SK-N-SH treated with all-trans-retinoic acid at 6 μM for 48 hours (cell line): ENCODE data around the gene LHFPL3.

Experiments used
- ATAC-seq: fragments of 200-7000 bp; cut with Tn5 transposase; 3 replicates; pipeline ENCODE4 v1.9.1; 2020; ENCODE audit warnings: mild to moderate bottlenecking, moderate library complexity
- ARNTL ChIP-seq: fragments of 450-650 bp; formaldehyde crosslinking; IDR thresholded peaks from 2 replicates; pipeline ENCODE4 v1.5.0; 2020; ENCODE audit warnings: low read depth, mild to moderate bottlenecking, moderate library complexity, borderline replicate concordance
- BACH2 ChIP-seq: fragments of 250-450 bp; sonication (Bioruptor Pico); IDR thresholded peaks from 2 replicates; pipeline ENCODE4 v1.9.0; 2021; ENCODE audit warnings: mild to moderate bottlenecking, borderline replicate concordance
- CREB5 ChIP-seq: fragments of 250-450 bp; sonication (Bioruptor Pico); IDR thresholded peaks from 2 replicates; pipeline ENCODE4 v1.5.1; 2020; ENCODE audit warnings: low read depth, mild to moderate bottlenecking, moderate library complexity
- CSDC2 ChIP-seq: fragments of 250-450 bp; sonication (Bioruptor Pico); IDR thresholded peaks from 2 replicates; pipeline ENCODE4 v1.5.0; 2020; ENCODE audit warnings: mild to moderate bottlenecking, moderate library complexity
- ESRRG ChIP-seq: fragments of 250-450 bp; sonication (Bioruptor Pico); IDR thresholded peaks from 2 replicates; pipeline ENCODE4 v1.6.1; 2021; ENCODE audit warnings: mild to moderate bottlenecking
- ISL1 ChIP-seq: fragments of 250-450 bp; sonication (Bioruptor Pico); IDR thresholded peaks from 2 replicates; pipeline ENCODE4 v2.1.2; 2022; ENCODE audit warnings: mild to moderate bottlenecking, moderate library complexity
- OSR1 ChIP-seq: fragments of 250-450 bp; sonication (Bioruptor Pico); IDR thresholded peaks from 2 replicates; pipeline ENCODE4 v1.8.0; 2022; ENCODE audit warnings: moderate library complexity, mild to moderate bottlenecking, inconsistent platforms
- POU6F1 ChIP-seq: fragments of 250-450 bp; sonication (Bioruptor Pico); IDR thresholded peaks from 2 replicates; pipeline ENCODE4 v1.8.0; 2021; ENCODE audit warnings: low read depth, mild to moderate bottlenecking, moderate library complexity, borderline replicate concordance
- PPARA ChIP-seq: fragments of 250-450 bp; sonication (Bioruptor Pico); IDR thresholded peaks from 2 replicates; pipeline ENCODE4 v1.5.0; 2020; ENCODE audit warnings: mild to moderate bottlenecking, borderline replicate concordance
- RARB ChIP-seq: fragments of 250-450 bp; sonication (Bioruptor Pico); IDR thresholded peaks from 2 replicates; pipeline ENCODE4 v1.8.0; 2021; ENCODE audit warnings: mild to moderate bottlenecking, moderate library complexity
- SNAI2 ChIP-seq: fragments of 250-450 bp; sonication (Bioruptor Pico); IDR thresholded peaks from 2 replicates; pipeline ENCODE4 v1.5.0; 2020; ENCODE audit warnings: mild to moderate bottlenecking, moderate library complexity
- TCF4 ChIP-seq: fragments of 250-450 bp; sonication (Bioruptor Pico); IDR thresholded peaks from 2 replicates; pipeline ENCODE4 v1.8.0; 2021; ENCODE audit warnings: mild to moderate bottlenecking, moderate library complexity, borderline replicate concordance
- TOX ChIP-seq: fragments of 250-450 bp; sonication (Bioruptor Pico); IDR thresholded peaks from 2 replicates; pipeline ENCODE4 v1.8.0; 2021; ENCODE audit warnings: mild to moderate bottlenecking, moderate library complexity, borderline replicate concordance
- ZC3H10 ChIP-seq: fragments of 250-450 bp; sonication (Bioruptor Pico); IDR thresholded peaks from 2 replicates; pipeline ENCODE4 v1.5.1; 2021; ENCODE audit warnings: mild to moderate bottlenecking, moderate library complexity
- ZFP3 ChIP-seq: fragments of 250-450 bp; sonication (Bioruptor Pico); IDR thresholded peaks from 2 replicates; pipeline ENCODE4 v1.5.0; 2020; ENCODE audit warnings: mild to moderate bottlenecking, moderate library complexity
- ZFP30 ChIP-seq: fragments of 450-650 bp; formaldehyde crosslinking; IDR thresholded peaks from 2 replicates; pipeline ENCODE4 v1.5.0; 2022; ENCODE audit warnings: mild to moderate bottlenecking, moderate library complexity
- ZNF565 ChIP-seq: fragments of 450-650 bp; formaldehyde crosslinking; conservative IDR thresholded peaks from 2 replicates; pipeline ENCODE4 v1.5.0; 2020; ENCODE audit warnings: low read depth, mild to moderate bottlenecking, moderate library complexity
- ZNF70 ChIP-seq: fragments of 450-650 bp; formaldehyde crosslinking; IDR thresholded peaks from 2 replicates; pipeline ENCODE4 v1.5.0; 2020; ENCODE audit warnings: mild to moderate bottlenecking, moderate library complexity
- ZNF8 ChIP-seq: fragments of 450-650 bp; formaldehyde crosslinking; IDR thresholded peaks from 2 replicates; pipeline ENCODE4 v1.5.0; 2020; ENCODE audit warnings: mild to moderate bottlenecking, moderate library complexity
- TF ChIP-seq, protein P1 (sequence below): fragments of 250-450 bp; sonication (Bioruptor Pico); IDR thresholded peaks from 2 replicates; pipeline ENCODE4 v1.5.1; 2021; ENCODE audit warnings: mild to moderate bottlenecking, moderate library complexity
- TF ChIP-seq, protein P2 (sequence below): fragments of 250-450 bp; sonication (Bioruptor Pico); IDR thresholded peaks from 2 replicates; pipeline ENCODE4 v1.8.0; 2020; ENCODE audit warnings: mild to moderate bottlenecking, moderate library complexity, borderline replicate concordance

The LHFPL3 gene

DNA sequence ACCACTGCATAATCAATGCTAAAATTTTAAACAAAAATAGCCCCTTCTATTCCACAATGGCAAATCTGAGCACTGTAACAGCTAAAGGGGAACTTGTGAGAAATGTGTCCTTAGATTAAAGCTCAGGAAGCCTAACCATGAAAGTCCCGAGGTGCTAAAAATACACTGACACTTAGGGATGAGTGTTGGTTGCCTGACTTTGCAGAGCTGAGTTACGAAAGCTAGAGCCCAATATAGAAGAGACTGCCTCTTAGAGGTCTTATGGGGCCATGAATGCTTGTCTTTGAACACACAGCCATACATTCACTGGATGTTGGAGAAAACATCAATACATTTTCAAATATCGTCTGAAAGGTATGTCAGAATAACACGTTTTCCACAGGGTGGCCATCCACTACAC is 209.7 kb downstream of the LHFPL3 start:
- TF ChIP-seq OSR1 (CRISPR knock-in tag) (no peak), ISL1 (CRISPR knock-in tag) (no peak), CREB5 (CRISPR knock-in tag) (no peak), ZNF70 (CRISPR knock-in tag) (no peak), ZFP3 (CRISPR knock-in tag) (no peak), TOX (CRISPR knock-in tag) (no peak), TCF4 (no peak), ZC3H10 (no peak), ARNTL (CRISPR knock-in tag) (no peak)
- TF ChIP-seq, protein P1, sequence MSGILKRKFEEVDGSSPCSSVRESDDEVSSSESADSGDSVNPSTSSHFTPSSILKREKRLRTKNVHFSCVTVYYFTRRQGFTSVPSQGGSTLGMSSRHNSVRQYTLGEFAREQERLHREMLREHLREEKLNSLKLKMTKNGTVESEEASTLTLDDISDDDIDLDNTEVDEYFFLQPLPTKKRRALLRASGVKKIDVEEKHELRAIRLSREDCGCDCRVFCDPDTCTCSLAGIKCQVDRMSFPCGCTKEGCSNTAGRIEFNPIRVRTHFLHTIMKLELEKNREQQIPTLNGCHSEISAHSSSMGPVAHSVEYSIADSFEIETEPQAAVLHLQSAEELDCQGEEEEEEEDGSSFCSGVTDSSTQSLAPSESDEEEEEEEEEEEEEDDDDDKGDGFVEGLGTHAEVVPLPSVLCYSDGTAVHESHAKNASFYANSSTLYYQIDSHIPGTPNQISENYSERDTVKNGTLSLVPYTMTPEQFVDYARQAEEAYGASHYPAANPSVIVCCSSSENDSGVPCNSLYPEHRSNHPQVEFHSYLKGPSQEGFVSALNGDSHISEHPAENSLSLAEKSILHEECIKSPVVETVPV (CRISPR knock-in tag): no peak
- no peak for ATAC-seq

- TF ChIP-seq CSDC2 (CRISPR knock-in tag) (no peak), TOX (CRISPR knock-in tag) (no peak), PPARA (CRISPR knock-in tag) (no peak), BACH2 (no peak)
- ATAC-seq: no peak
Observed at GRCh38 chr7:104541897-104542296, 213.5 kb downstream of the LHFPL3 start.

GRCh38 chr7:104548861-104549260 is 220.5 kb downstream of the LHFPL3 start:
- TF ChIP-seq ESRRG (CRISPR knock-in tag) (no peak), ZFP3 (CRISPR knock-in tag) (no peak), PPARA (CRISPR knock-in tag) (no peak), POU6F1 (no peak), ZNF8 (CRISPR knock-in tag) (no peak), ZNF565 (CRISPR knock-in tag) (no peak), CSDC2 (CRISPR knock-in tag) (no peak), CREB5 (CRISPR knock-in tag) (no peak), ISL1 (CRISPR knock-in tag) (no peak), SNAI2 (CRISPR knock-in tag) (no peak), RARB (CRISPR knock-in tag) (no peak), ARNTL (CRISPR knock-in tag) (no peak), ZFP30 (CRISPR knock-in tag) (no peak), TCF4 (no peak)
- TF ChIP-seq, protein P2, sequence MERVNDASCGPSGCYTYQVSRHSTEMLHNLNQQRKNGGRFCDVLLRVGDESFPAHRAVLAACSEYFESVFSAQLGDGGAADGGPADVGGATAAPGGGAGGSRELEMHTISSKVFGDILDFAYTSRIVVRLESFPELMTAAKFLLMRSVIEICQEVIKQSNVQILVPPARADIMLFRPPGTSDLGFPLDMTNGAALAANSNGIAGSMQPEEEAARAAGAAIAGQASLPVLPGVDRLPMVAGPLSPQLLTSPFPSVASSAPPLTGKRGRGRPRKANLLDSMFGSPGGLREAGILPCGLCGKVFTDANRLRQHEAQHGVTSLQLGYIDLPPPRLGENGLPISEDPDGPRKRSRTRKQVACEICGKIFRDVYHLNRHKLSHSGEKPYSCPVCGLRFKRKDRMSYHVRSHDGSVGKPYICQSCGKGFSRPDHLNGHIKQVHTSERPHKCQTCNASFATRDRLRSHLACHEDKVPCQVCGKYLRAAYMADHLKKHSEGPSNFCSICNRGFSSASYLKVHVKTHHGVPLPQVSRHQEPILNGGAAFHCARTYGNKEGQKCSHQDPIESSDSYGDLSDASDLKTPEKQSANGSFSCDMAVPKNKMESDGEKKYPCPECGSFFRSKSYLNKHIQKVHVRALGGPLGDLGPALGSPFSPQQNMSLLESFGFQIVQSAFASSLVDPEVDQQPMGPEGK (CRISPR knock-in tag): no peak
- TF ChIP-seq, protein P1 (CRISPR knock-in tag): no peak
- ATAC-seq: peak; percentile 30; the same call in 1 of the 3 replicates
